ENCODE results near the gene GOLPH3. TPM values are rescaled to one million over a fixed set of nuclear protein-coding genes. Genes with fewer than 3 reads are reported as not detected.

GOLPH3 gene
- total and polyA plus RNA-seq, 2 of the 8 experiments (the other 6 are each of a cell fraction or from before 2014, with no cell fraction given), result 53.7 to 93.6 TPM

GRCh38 chr5:32155211-32155610, 18.9 kb downstream of the GOLPH3 start:
- peaks cover 17 to 25% of the 10 kb centered on the region in 2 experiments for H4K20me1 ChIP-seq (replicated peaks in 1 of 2; ENCODE audit: control insufficient read depth in 1 of 2, insufficient read depth in 2 of 2, low read length in 2 of 2)
- H3K4me3 ChIP-seq (ENCODE audit: extremely low read depth in 1 of 4, insufficient read depth in 2 of 4, low read depth in 3 of 4, low read length in 4 of 4), result no peak overlapping the region
- H3K27me3 ChIP-seq (replicated peaks in 1 of 4; ENCODE audit: control insufficient read depth in 3 of 4, extremely low read depth in 1 of 4, insufficient read depth in 3 of 4, low read length in 3 of 4), result no peaks in the 10 kb centered on the region
- FAIRE-seq, result no peak
- CTCF ChIA-PET (ENCODE audit: partially characterized antibody), result no interaction called here
- TF ChIP-seq MAX (IDR thresholded peaks at IDR 0.05), result no peak
- TF ChIP-seq CHD2 (IDR thresholded peaks at IDR 0.05; ENCODE audit: low read length), result no peak
- TF ChIP-seq PHF8 (conservative IDR thresholded peaks at IDR 0.05; ENCODE audit: low read depth, low read length), result no peak
- TF ChIP-seq TBP (IDR thresholded peaks at IDR 0.05; ENCODE audit: low read depth, low read length), result no peak
- TF ChIP-seq HDAC6 (IDR thresholded peaks at IDR 0.05; ENCODE audit: low read depth, low read length), result no peak
- no peak for TF ChIP-seq RAD21 (IDR thresholded peaks at IDR 0.05 in 1 of 2, conservative IDR thresholded peaks at IDR 0.05 in 1 of 2; ENCODE audit: low read depth in 2 of 2, low read length in 2 of 2)
- H2BK20ac ChIP-seq (ENCODE audit: low read length), result no peak overlapping the region
- H3K27ac ChIP-seq (ENCODE audit: low read depth, low read length), result no peak overlapping the region
- H3K9me3 ChIP-seq (ENCODE audit: insufficient read depth in 2 of 2, low read depth in 1 of 2, low read length in 1 of 2), result no peaks in the 10 kb centered on the region
- H2BK5ac ChIP-seq (ENCODE audit: low read depth, low read length), result no peak overlapping the region
- no peaks in the 10 kb centered on the region; the same call in 1 of the 2 replicates for H3K23me2 ChIP-seq (ENCODE audit: low read depth, low read length)
- H4K91ac ChIP-seq (replicated peaks; ENCODE audit: insufficient read length, low read length), result no peak overlapping the region
- POLR2A ChIA-PET (ENCODE audit: partially characterized antibody), result interaction anchor here (3.1 kb wide), 1 partner anchor 12 kb away, joined by 14 read pairs; no protein-coding TSS in a partner anchor
- no peak overlapping the region for H2BK12ac ChIP-seq (ENCODE audit: low read depth, low read length)
- 90% methylated on average over 2 of the region's 2 CpGs; no CpG with 5 or more reads in 1 of the 2 experiments for WGBS, 2 experiments (ENCODE audit: extremely low coverage in 1 of 2, insufficient coverage in 1 of 2, insufficient read length in 1 of 2, insufficient replicate concordance in 2 of 2, low coverage in 1 of 2, low lambda C conversion rate in 2 of 2, missing lambda C conversion rate in 1 of 2)
- H4K8ac ChIP-seq (ENCODE audit: extremely low read depth, insufficient read depth, low read length), result no peak overlapping the region
- no peak overlapping the region for H3K14ac ChIP-seq (ENCODE audit: insufficient read length)
- H2BK15ac ChIP-seq (ENCODE audit: low read length), result no peak overlapping the region
- no peak overlapping the region for H3K56ac ChIP-seq (replicated peaks; ENCODE audit: insufficient read length, low read depth, low read length)
- no peak overlapping the region for H2AFZ ChIP-seq (ENCODE audit: low read length)
- H3K79me2 ChIP-seq (ENCODE audit: control insufficient read depth in 1 of 2, insufficient read depth in 2 of 2, low read length in 2 of 2), result peaks cover 16 to 98% of the 10 kb centered on the region in 2 experiments
- no peak overlapping the region for H2AK5ac ChIP-seq (ENCODE audit: low read depth, low read length)
- H3K4ac ChIP-seq (replicated peaks; ENCODE audit: insufficient read length, low read depth, low read length), result no peak overlapping the region
- H3K79me1 ChIP-seq (ENCODE audit: low read depth, low read length), result peaks cover 13% of the 10 kb centered on the region
- H3K4me1 ChIP-seq (replicated peaks in 1 of 4; ENCODE audit: control insufficient read depth in 3 of 4, insufficient read depth in 4 of 4, low read length in 3 of 4), result peaks cover 0 to 13% (median 2%) of the 10 kb centered on the region in 4 experiments; a peak in 2 of 7 replicates
- no peak overlapping the region for H3K9ac ChIP-seq (replicated peaks in 1 of 4; ENCODE audit: extremely low read depth in 1 of 4, low read depth in 3 of 4, low read length in 3 of 4)
- DNase-seq (ENCODE audit: low read depth in 1 of 2, low spot score in 2 of 2), result no peak
- no peak overlapping the region for H2BK120ac ChIP-seq (replicated peaks; ENCODE audit: low read depth, low read length)
- H3K23ac ChIP-seq (ENCODE audit: insufficient read length), result no peak overlapping the region
- H3K18ac ChIP-seq (ENCODE audit: extremely low read depth, low read length), result no peak overlapping the region
- peaks cover 0 to 2% (median 0%) of the 10 kb centered on the region in 4 experiments; a peak in 1 of 8 replicates for H3K36me3 ChIP-seq (ENCODE audit: control insufficient read depth in 2 of 4, insufficient read depth in 4 of 4, low read length in 3 of 4)
- no peak overlapping the region for H4K5ac ChIP-seq (ENCODE audit: insufficient read length, low read depth, low read length)
- H3K4me2 ChIP-seq (ENCODE audit: insufficient read depth in 1 of 2, low read depth in 2 of 2, low read length in 2 of 2), result no peak overlapping the region

Measured in H1 (cell line).